GM12878 (cell line): Measurements from ENCODE around the gene ZNRF3.

Experiments
- POLR2A ChIP-seq: IDR thresholded peaks from 2 replicates; pipeline ENCODE4 v1.6.1; 2011; ENCODE audit warnings: low read depth, mild to moderate bottlenecking, low read length
- RB1 ChIP-seq: fragments of 450-650 bp; formaldehyde crosslinking; IDR thresholded peaks from 2 replicates; pipeline ENCODE4 v1.6.1; 2017; ENCODE audit warnings: mild to moderate bottlenecking, borderline replicate concordance
- TAF1 ChIP-seq: IDR thresholded peaks from 2 replicates; pipeline ENCODE4 v1.6.1; 2011; ENCODE audit warnings: mild to moderate bottlenecking, low read depth, low read length, borderline replicate concordance
- TARDBP ChIP-seq: IDR thresholded peaks from 2 replicates; pipeline ENCODE4 v1.6.1; 2016; ENCODE audit warnings: borderline replicate concordance
- TBL1XR1 ChIP-seq: IDR thresholded peaks from 2 replicates; pipeline ENCODE4 v1.6.1; 2012; ENCODE audit warnings: low read depth, low read length, improper control_type of control experiment
- ZBED1 ChIP-seq: IDR thresholded peaks from 2 replicates; pipeline ENCODE4 v1.6.1; 2016; ENCODE audit warnings: borderline replicate concordance
- ZNF274 ChIP-seq: IDR thresholded peaks from one replicate; pipeline ENCODE4 v1.8.0; 2011; ENCODE audit not compliant: insufficient read length, insufficient read depth
- ZSCAN29 ChIP-seq: fragments of 450-650 bp; IDR thresholded peaks from 2 replicates; pipeline ENCODE4 v1.6.1; 2017; ENCODE audit warnings: mild to moderate bottlenecking, moderate library complexity
- ZZZ3 ChIP-seq: IDR thresholded peaks from 2 replicates; pipeline ENCODE4 v1.6.1; 2011; ENCODE audit warnings: low read depth; ENCODE audit not compliant: control insufficient read depth, insufficient read length
- TF ChIP-seq, protein P1 (sequence below): fragments of 150-350 bp; IDR thresholded peaks from 2 replicates; pipeline ENCODE4 v1.6.1; 2016; ENCODE audit warnings: low read depth, low read length
- TF ChIP-seq, protein P2 (sequence below): IDR thresholded peaks from 2 replicates; pipeline ENCODE4 v1.6.1; 2012; ENCODE audit warnings: low read depth, low read length, improper control_type of control experiment

DNA sequence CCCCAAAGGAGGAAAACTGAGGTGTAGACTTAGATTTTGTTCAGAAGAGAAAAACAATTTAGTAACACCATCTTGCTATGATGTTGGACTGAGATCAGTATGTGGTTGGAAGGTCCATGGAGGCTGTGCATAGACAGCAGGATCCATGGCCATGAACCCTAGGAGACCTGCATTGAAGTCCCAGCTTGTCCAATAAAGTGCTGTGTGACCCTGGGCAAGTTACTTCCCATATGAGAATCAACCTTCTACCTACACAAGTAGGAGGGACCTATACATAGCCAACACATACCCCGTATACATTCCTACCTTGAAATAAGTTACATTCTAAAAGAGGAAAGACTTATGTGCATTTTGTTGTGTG is 27.3 kb upstream of the ZNRF3 start:
- TF ChIP-seq ZNF274 = no peak
- TF ChIP-seq ZSCAN29 = no peak
- TF ChIP-seq TBL1XR1 = no peak
- TF ChIP-seq ZZZ3 = no peak
- no peak for TF ChIP-seq ZBED1
- TF ChIP-seq TAF1 = no peak
- TF ChIP-seq POLR2A = no peak
- TF ChIP-seq, protein P1, sequence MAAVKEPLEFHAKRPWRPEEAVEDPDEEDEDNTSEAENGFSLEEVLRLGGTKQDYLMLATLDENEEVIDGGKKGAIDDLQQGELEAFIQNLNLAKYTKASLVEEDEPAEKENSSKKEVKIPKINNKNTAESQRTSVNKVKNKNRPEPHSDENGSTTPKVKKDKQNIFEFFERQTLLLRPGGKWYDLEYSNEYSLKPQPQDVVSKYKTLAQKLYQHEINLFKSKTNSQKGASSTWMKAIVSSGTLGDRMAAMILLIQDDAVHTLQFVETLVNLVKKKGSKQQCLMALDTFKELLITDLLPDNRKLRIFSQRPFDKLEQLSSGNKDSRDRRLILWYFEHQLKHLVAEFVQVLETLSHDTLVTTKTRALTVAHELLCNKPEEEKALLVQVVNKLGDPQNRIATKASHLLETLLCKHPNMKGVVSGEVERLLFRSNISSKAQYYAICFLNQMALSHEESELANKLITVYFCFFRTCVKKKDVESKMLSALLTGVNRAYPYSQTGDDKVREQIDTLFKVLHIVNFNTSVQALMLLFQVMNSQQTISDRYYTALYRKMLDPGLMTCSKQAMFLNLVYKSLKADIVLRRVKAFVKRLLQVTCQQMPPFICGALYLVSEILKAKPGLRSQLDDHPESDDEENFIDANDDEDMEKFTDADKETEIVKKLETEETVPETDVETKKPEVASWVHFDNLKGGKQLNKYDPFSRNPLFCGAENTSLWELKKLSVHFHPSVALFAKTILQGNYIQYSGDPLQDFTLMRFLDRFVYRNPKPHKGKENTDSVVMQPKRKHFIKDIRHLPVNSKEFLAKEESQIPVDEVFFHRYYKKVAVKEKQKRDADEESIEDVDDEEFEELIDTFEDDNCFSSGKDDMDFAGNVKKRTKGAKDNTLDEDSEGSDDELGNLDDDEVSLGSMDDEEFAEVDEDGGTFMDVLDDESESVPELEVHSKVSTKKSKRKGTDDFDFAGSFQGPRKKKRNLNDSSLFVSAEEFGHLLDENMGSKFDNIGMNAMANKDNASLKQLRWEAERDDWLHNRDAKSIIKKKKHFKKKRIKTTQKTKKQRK = no peak
- TF ChIP-seq, protein P2, sequence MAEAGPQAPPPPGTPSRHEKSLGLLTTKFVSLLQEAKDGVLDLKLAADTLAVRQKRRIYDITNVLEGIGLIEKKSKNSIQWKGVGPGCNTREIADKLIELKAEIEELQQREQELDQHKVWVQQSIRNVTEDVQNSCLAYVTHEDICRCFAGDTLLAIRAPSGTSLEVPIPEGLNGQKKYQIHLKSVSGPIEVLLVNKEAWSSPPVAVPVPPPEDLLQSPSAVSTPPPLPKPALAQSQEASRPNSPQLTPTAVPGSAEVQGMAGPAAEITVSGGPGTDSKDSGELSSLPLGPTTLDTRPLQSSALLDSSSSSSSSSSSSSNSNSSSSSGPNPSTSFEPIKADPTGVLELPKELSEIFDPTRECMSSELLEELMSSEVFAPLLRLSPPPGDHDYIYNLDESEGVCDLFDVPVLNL = no peak
- TF ChIP-seq RB1 = no peak
- no peak for TF ChIP-seq TARDBP
